Activated CD4-positive, CD25-positive, alpha-beta regulatory T cell treated with anti-CD3 and anti-CD28 coated beads, Interleukin-2, amount 50 U/mL, for 16 hours (primary cell): ENCODE results near the gene DICER1.

Source experiments
- DNase-seq: peaks from one replicate; pipeline ENCODE4 v3.0.0-alpha.2; 2020; ENCODE audit warnings: low read depth, low spot score

Gene DICER1

GRCh38 chr14:95061317-95062093 is 95.8 kb downstream of the DICER1 start:
- DNase-seq = no peak

GRCh38 chr14:95059126-95059525 is 98.2 kb downstream of the DICER1 start:
- no peak for DNase-seq

DNA sequence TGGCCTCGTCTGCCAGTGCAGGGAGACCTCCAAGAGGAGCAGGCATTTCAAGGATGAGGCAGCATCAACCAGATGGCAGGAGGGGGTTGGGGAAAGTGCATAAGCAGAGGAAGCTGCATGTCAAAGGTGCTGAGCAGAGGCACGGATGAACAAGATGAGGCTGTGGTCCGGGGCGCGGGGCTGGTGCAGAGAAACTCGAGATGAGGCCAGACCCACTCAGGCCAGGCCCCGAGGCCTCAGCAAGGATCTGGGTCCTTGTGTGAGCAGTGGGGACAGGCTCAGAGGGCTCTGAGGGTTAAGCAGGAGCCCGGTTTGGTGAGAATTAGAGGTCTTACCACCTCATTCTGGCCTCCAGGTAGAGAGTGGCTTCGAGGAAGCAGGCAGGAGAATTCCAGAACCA is 98.8 kb downstream of the DICER1 start:
- DNase-seq = no peak

DNA sequence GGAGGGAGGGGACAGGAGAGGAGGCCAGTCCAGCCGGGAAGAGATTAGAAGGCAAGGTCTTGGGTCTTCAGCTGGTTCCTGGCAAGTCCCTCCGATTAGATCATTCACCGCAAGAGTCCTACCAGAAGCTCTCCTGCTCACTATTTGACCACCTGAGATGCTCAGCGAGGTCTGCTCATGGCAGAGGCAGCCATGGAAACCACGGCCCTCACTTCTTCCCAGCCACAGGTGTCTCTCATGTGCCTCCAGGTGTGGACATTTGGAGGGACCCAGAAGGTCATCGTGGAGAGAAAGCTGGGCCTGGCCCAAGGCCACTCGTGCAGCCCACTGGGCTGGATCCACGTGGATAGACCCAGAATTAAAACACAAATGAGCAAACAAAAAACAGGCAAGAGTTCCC is 99.5 kb downstream of the DICER1 start:
- no peak for DNase-seq

DNA sequence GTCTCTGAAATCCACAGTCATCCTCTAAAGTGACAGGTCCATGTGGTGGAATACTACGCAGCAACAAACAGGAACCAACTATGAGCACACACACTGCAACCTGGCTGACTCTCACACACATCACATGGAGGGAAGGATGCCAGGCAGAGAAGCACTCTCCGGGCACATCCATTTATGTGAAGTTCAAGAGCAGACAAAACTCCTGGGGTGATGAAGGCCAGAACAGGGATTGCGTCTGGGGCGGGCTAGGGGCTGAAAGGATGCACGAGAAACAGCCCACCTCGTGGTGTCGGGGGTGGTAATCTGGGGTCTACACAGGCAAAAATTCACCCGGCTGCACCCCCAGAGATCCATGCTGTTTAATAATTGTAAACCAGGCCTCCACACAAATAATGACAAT is 100.2 kb downstream of the DICER1 start:
- no peak for DNase-seq

- DNase-seq = no peak
These were observed 100.9 kb downstream of the DICER1 start for GRCh38 chr14:95056476-95056875.

GRCh38 chr14:95055318-95055717 is 102.0 kb downstream of the DICER1 start:
- no peak for DNase-seq

DNA sequence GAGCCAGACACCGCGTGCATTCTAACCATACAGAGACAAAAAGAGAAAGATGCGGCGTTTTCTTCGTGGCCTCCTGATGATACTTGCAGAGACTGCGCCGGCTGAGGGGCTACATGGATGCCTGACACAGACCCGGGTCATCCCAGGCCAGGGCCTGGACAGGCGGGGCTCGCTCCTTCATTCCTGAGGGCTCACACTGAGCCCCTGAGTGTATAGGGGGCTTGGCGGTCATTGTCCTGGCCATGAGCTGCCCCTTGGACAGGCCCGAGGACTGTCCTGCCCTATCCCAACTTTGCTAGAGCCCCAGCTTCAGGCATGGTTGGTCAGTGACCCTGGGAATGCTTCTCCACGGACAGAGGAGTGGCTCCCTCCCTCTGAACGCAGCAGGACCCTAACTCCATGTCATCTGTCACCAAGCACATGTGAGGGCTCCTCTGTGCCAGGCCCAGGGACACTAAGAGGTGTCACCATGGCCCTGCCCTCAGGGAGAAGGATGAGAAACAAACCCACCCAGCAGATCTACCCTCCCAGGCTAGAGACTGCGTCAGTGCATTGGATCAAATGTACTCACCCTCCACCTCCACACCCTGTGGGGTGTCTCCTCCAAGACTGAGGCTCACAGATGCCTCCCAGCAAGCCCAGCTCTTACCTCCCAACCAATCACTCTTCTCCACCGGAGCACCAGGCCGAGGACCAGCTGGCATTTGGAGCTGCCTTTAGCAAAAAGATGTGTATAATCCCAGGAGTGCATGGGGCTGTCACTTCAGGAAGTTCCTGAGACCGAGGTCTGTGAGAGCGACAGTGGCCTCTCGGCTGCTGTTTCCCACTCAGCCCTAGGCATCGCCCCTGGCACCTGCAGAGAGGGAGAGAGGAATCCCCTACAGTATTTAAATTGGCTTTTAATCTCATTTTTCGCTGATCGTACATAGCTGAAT is 102.7 kb downstream of the DICER1 start:
- DNase-seq = no peak

DNA sequence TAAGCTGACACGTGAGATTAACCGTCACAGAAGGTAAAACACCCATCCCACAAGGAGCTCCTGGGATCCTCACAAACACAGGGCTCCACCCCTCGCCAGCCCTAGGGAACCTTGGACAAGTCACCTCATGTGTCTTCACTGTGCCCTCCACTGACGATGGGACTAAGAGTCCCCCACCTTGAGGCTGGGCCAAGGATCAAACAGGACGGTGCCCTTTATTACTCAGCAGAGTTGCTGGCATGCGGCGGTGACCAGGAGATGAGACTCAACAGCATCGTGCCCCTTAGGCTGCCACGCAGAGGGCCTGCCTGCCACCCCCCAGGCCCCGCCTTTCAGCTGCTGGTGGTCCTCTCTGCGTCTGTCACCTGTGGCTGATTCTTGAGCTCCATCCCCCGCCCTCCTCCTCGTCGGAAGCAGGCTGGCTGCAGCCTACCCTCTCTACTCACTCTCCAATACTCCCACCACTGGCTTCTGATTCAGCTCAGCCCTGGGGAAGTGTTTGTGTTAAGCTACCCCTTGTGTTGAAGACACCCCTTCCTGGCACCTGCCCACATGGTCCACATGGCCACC is 105.2 kb downstream of the DICER1 start:
- no peak for DNase-seq

DNA sequence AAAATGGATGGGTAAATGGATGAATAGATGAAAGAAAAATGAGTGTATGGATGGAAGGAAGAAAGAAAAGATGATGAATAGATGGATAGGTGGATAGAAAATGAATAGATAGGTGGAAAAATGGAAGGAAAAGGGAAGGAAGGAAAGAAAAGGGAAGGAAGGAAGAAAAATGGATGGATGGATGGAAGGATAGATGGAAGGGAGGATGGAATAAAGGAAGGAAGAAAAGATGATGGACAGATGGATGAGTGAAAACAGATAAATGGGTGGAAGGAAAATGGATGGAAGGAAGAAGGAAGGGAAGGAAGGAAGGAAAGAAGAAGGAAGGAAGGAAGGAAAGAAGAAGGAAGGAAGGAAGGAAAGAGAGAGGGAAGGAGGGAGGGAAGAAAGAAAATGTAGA is 107.4 kb downstream of the DICER1 start:
- no peak for DNase-seq

GRCh38 chr14:95048771-95049312 is 108.5 kb downstream of the DICER1 start:
- no peak for DNase-seq

DNA sequence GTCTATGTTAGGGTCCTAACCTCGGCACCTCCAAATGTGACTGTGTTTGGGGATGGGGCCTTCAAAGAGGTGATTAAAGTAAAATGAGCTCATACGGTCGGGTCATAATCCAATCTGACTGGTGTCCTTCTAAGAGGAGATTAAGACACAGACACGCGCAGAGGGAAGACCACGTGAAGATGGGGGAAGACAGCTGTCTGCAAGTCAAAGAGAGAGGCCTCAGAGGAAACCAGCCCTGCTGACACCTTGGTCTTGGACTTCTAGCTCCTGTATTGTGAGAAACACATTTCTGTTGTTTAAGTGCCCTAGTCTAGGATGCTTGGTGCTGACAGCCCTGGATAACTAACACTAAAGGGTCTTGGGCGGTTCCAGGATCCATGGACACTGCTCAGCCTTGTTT is 109.6 kb downstream of the DICER1 start:
- no peak for DNase-seq

DNA sequence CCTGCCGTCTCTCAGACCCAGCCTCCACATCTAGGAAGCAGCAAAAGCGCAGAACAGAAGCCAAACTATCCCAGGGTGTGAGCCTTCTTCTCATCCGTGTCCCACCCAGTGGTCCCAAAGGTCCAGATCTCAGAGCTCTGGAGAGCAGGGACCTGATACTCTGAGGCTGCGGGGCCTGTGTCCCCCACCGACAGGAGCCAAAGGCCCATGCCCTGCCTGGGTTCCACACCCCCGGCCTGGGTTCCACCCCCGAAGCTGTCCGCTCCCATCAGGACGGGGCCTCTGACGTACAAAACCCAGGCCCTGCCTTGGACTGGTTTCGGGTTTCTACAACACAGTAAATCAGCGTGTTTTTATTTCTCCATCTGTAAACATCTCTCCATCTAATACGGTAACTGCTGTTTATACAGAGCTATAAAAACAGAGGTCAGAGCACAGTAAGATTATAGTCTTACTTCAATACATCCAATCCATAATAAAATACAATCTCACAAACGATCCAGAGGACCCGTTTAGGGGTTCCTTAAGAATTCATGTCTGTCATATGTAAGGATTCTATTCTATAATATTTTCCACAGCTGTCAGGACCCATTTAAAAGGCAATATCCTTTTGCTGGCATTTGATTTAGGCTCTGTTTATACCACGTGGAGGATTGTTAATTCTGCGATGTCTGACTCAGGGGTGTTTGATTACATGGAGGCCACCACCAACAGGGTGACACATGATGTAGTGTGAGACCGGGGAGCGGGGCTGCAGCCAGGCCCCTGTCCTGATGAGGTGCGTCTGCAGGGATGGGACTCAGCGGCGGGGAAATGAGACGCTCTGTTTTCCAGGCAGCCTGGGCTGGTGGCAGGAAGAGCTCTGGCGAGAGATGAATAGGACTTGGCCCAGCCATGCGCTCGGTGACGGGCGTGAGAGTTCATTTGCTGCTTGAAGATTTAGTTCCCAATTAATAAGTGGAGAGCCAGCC is 110.3 kb downstream of the DICER1 start:
- DNase-seq = no peak

DNA sequence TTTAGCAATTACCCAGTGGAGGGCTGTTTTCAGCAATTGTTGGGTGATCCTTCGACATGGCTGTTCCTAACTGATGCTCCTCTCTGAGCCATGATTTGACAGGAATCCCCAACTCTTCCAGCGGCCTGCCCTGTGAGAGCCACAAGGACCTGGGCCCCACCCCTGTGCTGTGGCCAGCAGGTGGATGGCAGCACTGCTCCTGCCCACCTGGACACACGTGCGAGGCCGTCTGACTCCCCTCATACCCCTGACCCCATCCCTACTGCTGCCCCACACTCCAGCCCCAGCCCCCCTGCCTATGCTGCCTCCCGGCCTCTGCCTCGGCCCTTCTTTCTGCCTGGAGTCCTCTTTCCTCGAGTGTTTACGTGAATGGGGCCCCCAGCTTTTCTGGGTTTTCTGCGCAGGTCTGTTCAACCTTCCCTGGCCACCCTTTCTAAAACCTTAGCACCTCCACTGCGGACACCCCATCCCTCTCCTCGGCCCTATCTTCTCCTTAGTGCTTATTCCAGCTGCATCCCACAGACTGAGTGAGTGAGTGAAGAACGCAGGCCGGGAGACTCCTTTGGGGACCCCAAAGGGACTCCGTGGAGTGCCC is 111.4 kb downstream of the DICER1 start:
- no peak for DNase-seq

DNA sequence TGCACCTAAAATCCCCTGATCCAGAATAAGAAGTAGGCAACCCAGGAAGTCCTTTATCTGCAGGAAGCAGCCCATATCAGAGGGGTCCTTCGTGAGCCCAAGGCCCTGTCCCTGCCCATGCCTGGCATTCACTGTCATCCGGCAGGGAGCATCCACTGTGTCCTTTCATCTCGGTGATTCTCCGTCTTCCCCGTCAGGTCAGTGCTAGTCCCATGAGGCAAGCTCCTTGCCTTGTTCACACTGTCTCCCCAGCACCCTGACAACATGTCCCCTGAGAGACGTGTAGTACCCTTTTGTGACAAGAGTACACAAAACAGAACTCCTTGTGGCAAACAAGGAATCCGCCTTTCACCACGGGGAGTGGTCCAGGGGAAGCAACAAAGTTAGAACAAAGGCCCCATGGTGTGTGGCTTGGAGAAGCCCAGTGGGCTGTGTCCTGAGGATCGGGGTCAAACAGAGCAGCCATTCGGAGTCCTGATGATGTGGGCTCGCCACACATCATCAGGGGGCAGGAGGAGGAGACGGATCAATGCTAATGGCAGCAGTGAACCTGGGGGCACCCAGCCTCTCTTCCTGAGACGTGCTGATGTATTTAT is 112.1 kb downstream of the DICER1 start:
- no peak for DNase-seq

DNA sequence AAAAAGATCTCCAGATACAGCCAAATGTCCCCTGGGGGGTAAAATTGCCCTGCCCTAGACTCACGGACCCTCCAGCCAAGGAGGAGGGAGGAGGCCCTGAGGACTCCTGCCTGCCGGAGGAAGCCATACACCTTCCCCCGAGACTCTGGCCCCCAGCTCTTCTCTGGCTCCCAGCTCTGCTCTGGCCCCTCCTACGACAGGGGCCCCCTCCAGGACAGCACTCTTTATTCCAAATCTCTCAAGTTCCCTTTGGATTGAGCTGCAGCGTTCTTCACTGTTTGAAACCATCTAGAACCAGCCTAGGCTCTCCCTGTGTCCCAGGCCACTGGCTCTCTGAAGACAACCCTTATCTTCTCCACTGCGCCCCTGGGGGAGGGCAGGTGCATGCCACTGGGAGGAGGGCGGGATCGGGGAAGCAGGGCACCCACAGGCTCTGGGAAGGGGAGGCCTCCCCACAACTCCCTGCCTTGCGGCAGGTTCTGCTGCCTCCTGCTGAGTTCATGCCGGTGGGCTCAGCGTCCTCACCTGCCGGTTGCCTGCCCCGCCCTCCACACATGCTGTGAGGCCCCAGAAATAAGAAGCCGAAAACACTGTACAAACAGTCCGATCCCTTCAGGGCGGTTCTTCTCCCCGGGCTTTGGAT is 112.7 kb downstream of the DICER1 start:
- no peak for DNase-seq

DNA sequence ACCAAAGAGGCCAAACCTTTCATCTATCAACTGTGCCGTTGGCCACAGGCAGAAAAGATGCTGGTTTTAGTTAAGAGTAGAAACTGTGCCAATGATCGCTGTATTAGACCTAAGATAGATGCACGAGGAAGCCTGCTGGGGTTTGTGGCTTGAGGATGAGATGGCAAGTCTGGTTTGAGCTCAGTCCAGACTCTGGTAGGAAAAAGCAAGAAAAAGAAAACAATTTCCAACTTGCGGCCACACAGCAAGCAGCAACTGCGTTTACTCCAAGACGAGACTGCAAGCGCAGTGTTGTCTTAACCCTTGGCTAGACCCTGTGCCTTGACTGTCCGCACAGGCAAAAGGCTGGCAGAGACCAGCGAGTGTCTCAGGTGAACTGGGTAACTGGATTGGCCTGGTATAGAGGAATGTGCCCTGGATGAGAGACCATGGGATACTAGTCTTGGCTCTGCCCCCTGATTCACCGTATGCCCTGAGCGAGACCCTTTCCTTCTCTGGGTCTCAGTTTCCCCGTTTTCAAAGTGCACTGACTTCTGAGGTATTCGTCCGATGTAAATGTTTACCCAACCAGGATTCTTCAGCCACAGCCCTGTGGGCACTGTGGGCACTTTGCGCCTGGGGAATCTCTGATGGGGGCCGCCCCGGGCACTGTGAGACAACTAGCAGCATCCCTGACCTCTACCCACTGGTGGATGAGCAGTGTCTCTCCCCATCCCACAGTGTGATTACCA is 113.4 kb downstream of the DICER1 start:
- no peak for DNase-seq

GRCh38 chr14:95043314-95043713 is 114.0 kb downstream of the DICER1 start:
- no peak for DNase-seq

DNA sequence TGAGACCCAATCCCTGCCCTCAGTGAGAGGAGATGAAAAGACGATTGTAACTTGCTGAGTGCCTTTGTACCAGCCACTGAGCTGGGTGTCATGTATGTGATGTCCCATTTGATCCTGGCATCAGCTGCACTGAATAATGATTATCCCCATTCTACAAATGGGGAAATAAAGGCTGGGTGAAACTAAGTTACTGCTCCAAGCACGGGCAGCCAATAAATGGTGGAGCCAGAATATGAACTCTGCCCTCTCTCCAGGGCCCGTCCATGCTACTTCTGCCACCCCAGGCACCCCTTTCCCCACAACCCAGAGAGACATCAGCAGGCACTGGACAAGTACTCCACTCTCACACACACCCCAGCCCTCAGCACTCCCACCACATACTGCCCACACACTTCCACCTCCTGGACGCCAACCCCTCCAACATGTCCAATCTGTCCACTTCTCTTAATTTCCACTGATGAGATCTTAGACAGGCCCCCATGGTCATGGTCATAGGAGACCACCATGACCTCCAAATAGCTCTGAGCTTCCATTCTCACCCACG is 115.8 kb downstream of the DICER1 start:
- no peak for DNase-seq
